ENCODE results near the gene HOXB6. TPM values are rescaled to one million over a fixed set of nuclear protein-coding genes. Genes with fewer than 3 reads are reported as not detected.

The HOXB6 gene
- 4.8 and 5.3 TPM in 2 replicates for total RNA-seq

GRCh38 chr17:48604770-48605329, at the start of gene HOXB6:
Gene HOXB6 (minus strand): TSS chr17:48604986. CDS start chr17:48598150, 6,836 bp downstream.

DNA sequence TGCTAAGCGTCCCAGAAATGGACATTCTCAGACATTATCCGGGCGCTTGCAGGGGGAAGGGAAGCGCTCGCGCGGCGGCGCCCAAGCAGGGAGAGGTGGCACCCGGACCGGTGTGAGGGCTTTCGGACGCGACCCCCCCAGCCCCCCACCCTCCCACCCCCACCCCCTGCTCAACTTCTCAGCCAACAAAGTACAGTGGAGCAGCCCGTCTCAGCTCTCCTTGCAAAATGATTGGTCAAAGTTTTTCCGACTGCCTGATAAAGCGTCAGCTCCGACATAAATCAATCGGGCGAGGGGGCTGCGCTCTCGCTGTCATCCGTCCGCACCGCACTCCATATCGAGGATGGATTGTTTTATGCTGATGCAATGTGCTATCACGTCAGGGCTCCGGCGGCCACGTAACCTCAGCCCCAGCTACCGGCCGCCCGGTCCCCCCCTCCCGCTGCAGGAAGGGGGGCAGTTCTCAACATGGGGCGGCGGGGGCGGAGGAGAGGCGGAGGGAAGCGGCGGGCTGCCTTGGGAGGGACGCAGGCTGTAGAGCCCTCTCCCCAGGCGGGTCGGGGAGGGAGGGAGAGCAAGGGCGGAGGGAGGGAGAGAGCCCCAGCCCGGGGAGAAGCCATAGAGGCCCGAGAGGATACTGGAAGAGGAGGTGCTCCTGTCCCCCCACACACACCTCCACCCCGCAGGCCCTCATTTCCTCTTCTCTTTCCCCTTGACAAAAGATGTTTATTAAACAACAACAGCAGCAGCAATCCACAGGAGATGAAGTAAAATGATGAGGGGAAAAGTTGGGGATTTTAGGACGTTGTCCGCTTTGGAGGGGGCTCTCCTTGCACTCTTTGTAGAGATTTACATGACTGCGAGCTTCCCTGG, 21.7 kb upstream of the HOXB6 start, which contains the start of gene HOXB9:
Gene HOXB9 (minus strand): TSS at position 114 of the 873 bp plus-strand sequence. CDS start 89 bp downstream, at position 25.

GRCh38 chr17:48615047-48615962, 10.5 kb upstream of the HOXB6 start, which contains the start of gene HOXB8:
Gene HOXB8 (minus strand): TSS chr17:48615292. CDS start chr17:48614704, 588 bp downstream.

GRCh38 chr17:48610282-48611211, 5.8 kb upstream of the HOXB6 start, which contains the start of gene HOXB7:
Gene HOXB7 (minus strand): TSS chr17:48611017. CDS start chr17:48610918, 99 bp downstream.

GRCh38 chr17:48593126-48593829, 11.5 kb downstream of the HOXB6 start, which contains the start of gene HOXB5:
Gene HOXB5 (minus strand): TSS chr17:48593779. CDS start chr17:48593682, 97 bp downstream.

DNA sequence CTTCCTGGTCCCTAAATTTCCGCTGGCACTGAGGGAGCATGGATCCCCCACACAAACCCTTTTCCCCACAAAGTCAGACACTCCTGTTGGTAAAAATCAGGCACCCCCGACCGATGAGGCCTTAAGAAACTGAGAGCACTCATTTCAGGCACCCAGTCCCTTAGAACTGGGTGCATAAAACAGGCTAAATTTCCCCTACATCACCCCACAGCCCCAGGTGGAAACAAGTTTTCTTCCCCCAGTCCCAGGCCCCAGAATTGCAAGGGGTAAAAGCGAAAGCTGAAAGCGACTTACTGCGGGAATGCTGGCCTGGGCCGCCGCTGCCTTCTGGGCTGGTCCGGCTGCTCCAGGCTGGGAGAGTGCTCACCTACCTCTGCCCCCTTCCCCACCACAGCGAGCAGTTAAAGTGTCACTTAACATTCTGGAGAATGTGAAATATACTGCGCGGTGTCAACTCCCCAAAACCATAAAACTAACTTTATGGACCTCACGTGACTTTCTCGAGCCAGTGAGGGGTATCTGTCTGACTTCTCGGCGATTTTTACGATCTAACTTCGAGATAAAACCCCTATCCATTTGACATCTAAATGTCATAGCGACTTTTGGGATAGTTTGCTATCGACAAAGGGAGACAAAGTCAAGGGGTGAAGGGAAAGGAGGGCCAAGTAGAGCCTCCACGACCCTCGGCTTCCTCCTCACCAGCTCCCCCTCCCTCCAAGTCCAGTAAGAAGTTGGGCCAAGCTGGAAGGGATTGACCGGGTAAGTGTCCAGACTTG, 14.8 kb downstream of the HOXB6 start, which contains the start of gene HOXB3:
Gene HOXB3 (minus strand): TSS at position 411 of the 776 bp plus-strand sequence. CDS start 37,767 bp downstream, outside the sequence.

GRCh38 chr17:48577946-48578615, 26.7 kb downstream of the HOXB6 start, which contains the start of gene HOXB4:
Gene HOXB4 (minus strand): TSS chr17:48578350. CDS start chr17:48578319, 31 bp downstream.

Other genes with a start within 250 kb of the HOXB6 start
- gene SKAP1, start 174.8 kb downstream of the HOXB6 start, total RNA-seq = 0.28 TPM in 1 of 2 replicates, not detected in the other
- gene HOXB1, start 74.0 kb downstream of the HOXB6 start, total RNA-seq = not detected in 2 replicates
- 4.5 and 7.0 TPM in 2 replicates for gene HOXB2, start 59.9 kb downstream of the HOXB6 start, total RNA-seq
- gene HOXB4, start 26.6 kb downstream of the HOXB6 start, total RNA-seq = 1.2 and 1.8 TPM in 2 replicates
- gene HOXB3, start 14.7 kb downstream of the HOXB6 start, total RNA-seq = 5.6 and 8.4 TPM in 2 replicates
- gene HOXB5, start 11.2 kb downstream of the HOXB6 start, total RNA-seq = 0.09 TPM in 1 of 2 replicates, not detected in the other
- gene HOXB7, start 6.0 kb upstream of the HOXB6 start, total RNA-seq = 3.3 and 3.4 TPM in 2 replicates
- under 0.01 and 0.97 TPM in 2 replicates for gene HOXB8, start 10.3 kb upstream of the HOXB6 start, total RNA-seq
- 0.30 and 0.92 TPM in 2 replicates for gene HOXB9, start 21.4 kb upstream of the HOXB6 start, total RNA-seq
- not detected in 2 replicates for gene PRAC1, start 117.5 kb upstream of the HOXB6 start, total RNA-seq
- gene PRAC2, start 118.2 kb upstream of the HOXB6 start, total RNA-seq = not detected in 2 replicates
- gene HOXB13, start 123.8 kb upstream of the HOXB6 start, total RNA-seq = under 0.01 TPM in 1 of 2 replicates, not detected in the other
- 0.18 and 1.2 TPM in 2 replicates for gene TTLL6, start 212.2 kb upstream of the HOXB6 start, total RNA-seq
- 39.2 and 62.7 TPM in 2 replicates for gene CALCOCO2, start 226.0 kb upstream of the HOXB6 start, total RNA-seq

Measured in smooth muscle cell of the umbilical artery (primary cell).